GM12878 (cell line): ENCODE data around the gene TOLLIP. TPM values are rescaled to one million over a fixed set of nuclear protein-coding genes. Genes with fewer than 3 reads are reported as not detected.
"Not testable (repeated sequence)": the region's sequence is repeated elsewhere in the genome, so short reads cannot be mapped to it uniquely, and the experiment has no call there.

Experiments
- ATAC-seq: fragments of 200-7000 bp; cut with Tn5 transposase; 3 replicates; pipeline ENCODE4 v1.9.1; 2020; ENCODE audit warnings: mild to moderate bottlenecking, moderate library complexity
- BruUV-seq: library from RNA; stranded (reverse); fragments of 400-500 nt; replicated peaks from 2 replicates; lab custom pipeline; 2021; lab: Mats Ljungman, UMichigan
- CTCF ChIA-PET: fragments of 300-600 bp; sonication (Branson Sonifier 250); formaldehyde crosslinking; extraction: SDS; loops from one replicate; lab custom pipeline; 2021; ENCODE audit warnings: inconsistent platforms; lab: Yijun Ruan, JAX
- POLR2A ChIA-PET: fragments of 350-600 bp; formaldehyde crosslinking; extraction: SDS; loops from one replicate; lab custom pipeline; 2021; ENCODE audit warnings: inconsistent platforms; lab: Charles Lee
- RAD21 ChIA-PET: fragments of 300-600 bp; sonication (Branson Sonifier 250); formaldehyde crosslinking; loops from one replicate; lab custom pipeline; 2023; ENCODE audit warnings: antibody characterized with exemption; ENCODE audit not compliant: unreplicated experiment; lab: Charles Lee
- SMC1A ChIA-PET: fragments of 300-600 bp; sonication (Branson Sonifier 250); formaldehyde crosslinking; loops from one replicate; lab custom pipeline; 2023; ENCODE audit not compliant: unreplicated experiment, uncharacterized antibody; lab: Charles Lee
- DNase-seq: peaks from one replicate; pipeline ENCODE4 v3.0.0-alpha.2; 2011; ENCODE audit warnings: low read depth, low spot score
- FAIRE-seq: peaks from 3 replicates; lab custom pipeline; 2011; peaks lifted over from hg19 to GRCh38; lab: Jason Lieb, UNC
- H2AFZ ChIP-seq: 2 replicates; pipeline ENCODE4 v1.6.0; 2011; ENCODE audit warnings: low read depth, low read length, control low read depth; ENCODE audit not compliant: control insufficient read depth
- H3K27ac ChIP-seq: 2 replicates; pipeline ENCODE4 v1.5.1; 2011; ENCODE audit warnings: control low read depth; ENCODE audit not compliant: control insufficient read depth, insufficient read depth
- H3K27me3 ChIP-seq, 2 experiments: replicated peaks in 1 of 2; 2 replicates each; pipeline versions ENCODE4 v1.6.0 to v1.6.1; 2011; ENCODE audit warnings: low read length in 1 of 2; ENCODE audit not compliant: control insufficient read depth in 2 of 2, insufficient read depth in 2 of 2
- H3K36me3 ChIP-seq, 2 experiments: 2 replicates each; pipeline ENCODE4 v1.5.1; 2011; ENCODE audit warnings: low read length in 1 of 2; ENCODE audit not compliant: control insufficient read depth in 2 of 2, insufficient read depth in 2 of 2
- H3K4me1 ChIP-seq: 2 replicates; pipeline ENCODE4 v1.6.1; 2011; ENCODE audit warnings: mild to moderate bottlenecking, low read length, moderate library complexity, mixed read lengths; ENCODE audit not compliant: control insufficient read depth, insufficient read depth
- H3K4me2 ChIP-seq: 2 replicates; pipeline ENCODE4 v1.6.0; 2011; ENCODE audit warnings: control low read depth; ENCODE audit not compliant: control insufficient read depth, insufficient read depth
- H3K4me3 ChIP-seq: fragments of 200-600 bp; sonication (generic); 2 replicates; pipeline ENCODE4 v1.5.1; 2016
- H3K79me2 ChIP-seq: 2 replicates; pipeline ENCODE4 v1.6.0; 2011; ENCODE audit warnings: low read length; ENCODE audit not compliant: control insufficient read depth, insufficient read depth
- H3K9ac ChIP-seq: 2 replicates; pipeline ENCODE4 v1.8.0; 2011; ENCODE audit warnings: low read length, control low read depth, mixed read lengths; ENCODE audit not compliant: control insufficient read depth, insufficient read depth
- H3K9me3 ChIP-seq: replicated peaks from 3 replicates; pipeline ENCODE4 v1.5.1; 2011; ENCODE audit warnings: mild to moderate bottlenecking, low read length; ENCODE audit not compliant: control insufficient read depth, insufficient read depth
- H4K20me1 ChIP-seq: 2 replicates; pipeline ENCODE4 v1.6.0; 2011; ENCODE audit not compliant: control insufficient read depth, insufficient read depth
- GATAD2B ChIP-seq: fragments of 450-650 bp; conservative IDR thresholded peaks from 2 replicates; pipeline ENCODE4 v1.6.1; 2017; ENCODE audit warnings: low read depth, mild to moderate bottlenecking, moderate library complexity
- RAD51 ChIP-seq: fragments of 450-650 bp; IDR thresholded peaks from 2 replicates; pipeline ENCODE4 v1.6.1; 2016; ENCODE audit warnings: moderate library complexity, mild to moderate bottlenecking, inconsistent platforms
- TCF12 ChIP-seq: IDR thresholded peaks from 2 replicates; pipeline ENCODE4 v1.6.1; 2011; ENCODE audit warnings: low read depth, mild to moderate bottlenecking, low read length
- WGBS: methylation state at CpG from one replicate; pipeline ENCODE4 v1.1.6; 2016; ENCODE audit warnings: low lambda C conversion rate; ENCODE audit not compliant: insufficient replicate concordance, insufficient coverage; ENCODE audit errors: missing lambda C conversion rate; 5-methylcytosine and 5-hydroxymethylcytosine counted together
- in situ Hi-C: fragments of 300-500 bp; cut with MboI; formaldehyde crosslinking; loops from 9 replicates; pipeline ENCODE4 v1.14.3; 2018; ENCODE audit warnings: mixed read lengths
- intact Hi-C: fragments of 100-400 bp; cut with micrococcal nuclease; formaldehyde crosslinking; loops from one replicate; pipeline ENCODE4 v1.14.2; 2022; ENCODE audit not compliant: unreplicated experiment
- polyA plus RNA-seq, 11 experiments: library from polyadenylated mRNA; depleted of rRNA in 4 of 11; unstranded in 6 of 11; stranded (reverse) in 5 of 11; fragments of >200 nt; fragmentation: Nextera tagmentation in 4 of 11; fragmentation: Illumina TruSeq in 1 of 11; extraction: Ambion mirVana in 4 of 11; extraction: Trizol in 1 of 11; gene quantifications; 1 replicate in 1 of 11; 2 replicates in 10 of 11; pipeline versions ENCODE4 v1.2.1 to v1.2.3, GENCODE V29; 2011 to 2016; ENCODE audit warnings: inconsistent platforms in 2 of 11, missing spikeins in 2 of 11, low read depth in 1 of 11
- total RNA-seq, 4 experiments: library from RNA; depleted of rRNA in 3 of 4; stranded (reverse); fragments of >200 nt in 3 of 4; fragmentation: Illumina TruSeq in 1 of 4; extraction: Trizol in 1 of 4; gene quantifications; 2 replicates each; pipeline versions ENCODE4 v1.2.1 to v1.2.3, GENCODE V29; 2013 to 2021

The TOLLIP gene
- total and polyA plus RNA-seq, 10 of the 15 experiments (the other 5 are each of a cell fraction or from before 2014, with no cell fraction given) = 0.47 to 39.5 (median 21.6) TPM

DNA sequence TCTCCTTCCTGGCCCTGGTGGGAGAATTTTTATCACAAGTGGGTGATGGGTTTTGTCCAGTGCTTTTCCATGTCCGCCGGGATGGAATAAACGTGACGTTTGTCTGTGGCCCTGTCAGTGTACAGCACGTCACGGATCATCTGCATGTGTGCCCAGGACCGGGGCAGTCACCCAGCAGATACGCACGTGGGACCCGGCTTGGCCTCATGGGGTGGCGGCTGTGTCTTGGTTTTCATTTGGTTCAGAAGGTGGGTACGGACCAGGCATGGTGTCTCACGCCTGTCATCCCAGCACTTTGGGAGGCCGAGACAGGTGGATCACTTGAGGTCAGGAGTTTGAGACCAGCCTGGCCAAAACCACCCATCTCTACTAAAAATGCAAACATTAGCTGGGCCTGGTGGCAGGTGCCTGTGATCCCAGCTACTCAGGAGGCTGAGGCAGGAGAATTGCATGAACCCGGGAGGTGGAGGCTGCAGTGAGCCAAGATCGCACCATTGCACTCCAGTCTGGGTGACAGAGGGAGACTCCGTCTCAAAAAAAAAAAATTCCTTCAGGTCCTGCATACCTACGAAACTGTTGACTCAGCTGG, 38.1 kb upstream of the TOLLIP start:
- RAD21 ChIA-PET, H4K20me1 ChIP-seq, intact Hi-C loops, H3K4me1 ChIP-seq, H3K9ac ChIP-seq, H3K36me3 ChIP-seq, SMC1A ChIA-PET, H2AFZ ChIP-seq, CTCF ChIA-PET, BruUV-seq, POLR2A ChIA-PET, H3K27ac ChIP-seq, DNase-seq, H3K27me3 ChIP-seq, in situ Hi-C loops, H3K4me2 ChIP-seq, FAIRE-seq, H3K4me3 ChIP-seq, ATAC-seq, H3K79me2 ChIP-seq, H3K9me3 ChIP-seq: not testable (repeated sequence)
- 66% methylated on average over 18 of the region's 18 CpGs for WGBS

DNA sequence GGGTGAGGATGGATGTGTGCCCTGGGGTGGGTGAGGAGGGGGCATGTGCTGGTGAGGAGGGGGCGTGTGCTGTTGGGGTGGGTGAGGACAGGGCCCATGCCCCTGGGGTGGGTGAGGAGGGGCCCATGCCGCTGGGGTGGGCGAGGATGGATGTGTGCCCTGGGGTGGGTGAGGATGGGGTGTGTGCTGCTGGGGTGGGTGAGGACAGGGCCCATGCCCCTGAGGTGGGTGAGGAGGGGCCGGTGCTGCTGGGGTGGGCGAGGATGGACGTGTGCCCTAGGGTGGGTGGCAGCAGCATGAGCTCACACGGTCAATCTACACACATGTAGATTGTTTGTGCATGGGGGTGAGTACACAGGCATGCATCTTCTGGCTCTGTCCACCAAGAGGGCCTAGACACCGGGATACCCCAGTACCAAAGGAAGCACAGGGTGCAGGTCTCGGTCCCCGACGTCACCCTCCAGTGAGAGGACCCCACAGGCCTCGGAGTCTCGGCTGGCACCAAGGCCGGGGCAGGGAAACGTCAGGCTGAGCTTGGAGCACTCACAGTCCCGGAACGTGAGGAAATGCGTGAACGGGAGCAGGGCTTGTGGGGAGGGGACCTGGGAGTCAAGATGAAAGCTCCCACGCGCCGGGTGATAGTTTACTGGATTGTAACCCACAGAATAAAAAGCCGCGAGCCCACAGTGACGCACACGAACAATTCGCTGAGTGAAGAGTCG, 37.4 kb upstream of the TOLLIP start:
- WGBS = 65% methylated on average over 22 of the region's 28 CpGs
- Histone ChIP-seq H3K27me3 (no peaks in the 10 kb centered on the region), H3K36me3 (no peaks in the 10 kb centered on the region), H2AFZ (no peak overlapping the region), H4K20me1 (no peaks in the 10 kb centered on the region), H3K9ac (no peak overlapping the region), H3K9me3 (no peaks in the 10 kb centered on the region), H3K27ac (no peak overlapping the region), H3K4me1 (no peaks in the 10 kb centered on the region), H3K4me2 (no peak overlapping the region), H3K79me2 (no peaks in the 10 kb centered on the region)
- FAIRE-seq (no peak), DNase-seq (no peak), ATAC-seq (no peak)
- in situ Hi-C loops (no loop called here), intact Hi-C loops (no loop called here)
- POLR2A ChIA-PET = no interaction called here
- SMC1A ChIA-PET = no interaction called here
- CTCF ChIA-PET = no interaction called here
- BruUV-seq = no TSS peak
- RAD21 ChIA-PET = no interaction called here
- TF ChIP-seq TCF12 (no peak), RAD51 (no peak), GATAD2B (no peak)
- TF ChIP-seq, all 136 proteins: peak for 0
- no peak overlapping the region for H3K4me3 ChIP-seq
